Measurements from ENCODE around the gene P2RY8. TPM values are rescaled to one million over a fixed set of nuclear protein-coding genes. Genes with fewer than 3 reads are reported as not detected.

Gene P2RY8
- total and polyA plus RNA-seq, 10 of the 15 experiments (the other 5 are each of a cell fraction or from before 2014, with no cell fraction given): 2.0 to 64.4 (median 36.5) TPM

- TF ChIP-seq CHD1 (IDR thresholded peaks at IDR 0.05; ENCODE audit: low read depth, low read length) (peak; percentile 73; the same call in 1 of the 2 replicates), KAT2A (conservative IDR thresholded peaks at IDR 0.05; ENCODE audit: control insufficient read depth, low read depth, low read length) (no peak), EED (IDR thresholded peaks at IDR 0.05; ENCODE audit: low read depth) (peak; percentile 17; the same call in 1 of the 2 replicates), IKZF2 (IDR thresholded peaks at IDR 0.05) (peak; percentile 19 to 23; a peak in 2 of 4 replicates), STAT3 (IDR thresholded peaks at IDR 0.05; ENCODE audit: low read depth, low read length) (no peak), CBX3 (IDR thresholded peaks at IDR 0.05; ENCODE audit: borderline replicate concordance, low read depth) (no peak), CREB1 (IDR thresholded peaks at IDR 0.05; ENCODE audit: low read depth) (peak; percentile 91), E2F4 (IDR thresholded peaks at IDR 0.05; ENCODE audit: low read depth, low read length) (no peak), ZNF274 (IDR thresholded peaks at IDR 0.05; ENCODE audit: insufficient read depth, insufficient read length) (no peak), MXI1 (IDR thresholded peaks at IDR 0.05; ENCODE audit: low read depth, low read length) (peak; percentile 62), RFX5 (IDR thresholded peaks at IDR 0.05; ENCODE audit: low read depth, low read length) (no peak), POLR2A (IDR thresholded peaks at IDR 0.05; ENCODE audit: low read depth, low read length) (peak; percentile 77), MLLT1 (IDR thresholded peaks at IDR 0.05) (peak; percentile 91), SREBF2 (IDR thresholded peaks at IDR 0.05; ENCODE audit: low read length) (no peak), FOS (IDR thresholded peaks at IDR 0.05; ENCODE audit: borderline replicate concordance, extremely low read depth, insufficient read length) (no peak)
- TF ChIP-seq, protein P1, sequence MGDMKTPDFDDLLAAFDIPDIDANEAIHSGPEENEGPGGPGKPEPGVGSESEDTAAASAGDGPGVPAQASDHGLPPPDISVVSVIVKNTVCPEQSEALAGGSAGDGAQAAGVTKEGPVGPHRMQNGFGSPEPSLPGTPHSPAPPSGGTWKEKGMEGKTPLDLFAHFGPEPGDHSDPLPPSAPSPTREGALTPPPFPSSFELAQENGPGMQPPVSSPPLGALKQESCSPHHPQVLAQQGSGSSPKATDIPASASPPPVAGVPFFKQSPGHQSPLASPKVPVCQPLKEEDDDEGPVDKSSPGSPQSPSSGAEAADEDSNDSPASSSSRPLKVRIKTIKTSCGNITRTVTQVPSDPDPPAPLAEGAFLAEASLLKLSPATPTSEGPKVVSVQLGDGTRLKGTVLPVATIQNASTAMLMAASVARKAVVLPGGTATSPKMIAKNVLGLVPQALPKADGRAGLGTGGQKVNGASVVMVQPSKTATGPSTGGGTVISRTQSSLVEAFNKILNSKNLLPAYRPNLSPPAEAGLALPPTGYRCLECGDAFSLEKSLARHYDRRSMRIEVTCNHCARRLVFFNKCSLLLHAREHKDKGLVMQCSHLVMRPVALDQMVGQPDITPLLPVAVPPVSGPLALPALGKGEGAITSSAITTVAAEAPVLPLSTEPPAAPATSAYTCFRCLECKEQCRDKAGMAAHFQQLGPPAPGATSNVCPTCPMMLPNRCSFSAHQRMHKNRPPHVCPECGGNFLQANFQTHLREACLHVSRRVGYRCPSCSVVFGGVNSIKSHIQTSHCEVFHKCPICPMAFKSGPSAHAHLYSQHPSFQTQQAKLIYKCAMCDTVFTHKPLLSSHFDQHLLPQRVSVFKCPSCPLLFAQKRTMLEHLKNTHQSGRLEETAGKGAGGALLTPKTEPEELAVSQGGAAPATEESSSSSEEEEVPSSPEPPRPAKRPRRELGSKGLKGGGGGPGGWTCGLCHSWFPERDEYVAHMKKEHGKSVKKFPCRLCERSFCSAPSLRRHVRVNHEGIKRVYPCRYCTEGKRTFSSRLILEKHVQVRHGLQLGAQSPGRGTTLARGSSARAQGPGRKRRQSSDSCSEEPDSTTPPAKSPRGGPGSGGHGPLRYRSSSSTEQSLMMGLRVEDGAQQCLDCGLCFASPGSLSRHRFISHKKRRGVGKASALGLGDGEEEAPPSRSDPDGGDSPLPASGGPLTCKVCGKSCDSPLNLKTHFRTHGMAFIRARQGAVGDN (IDR thresholded peaks at IDR 0.05): peak; percentile 98
- TF ChIP-seq, protein P2, sequence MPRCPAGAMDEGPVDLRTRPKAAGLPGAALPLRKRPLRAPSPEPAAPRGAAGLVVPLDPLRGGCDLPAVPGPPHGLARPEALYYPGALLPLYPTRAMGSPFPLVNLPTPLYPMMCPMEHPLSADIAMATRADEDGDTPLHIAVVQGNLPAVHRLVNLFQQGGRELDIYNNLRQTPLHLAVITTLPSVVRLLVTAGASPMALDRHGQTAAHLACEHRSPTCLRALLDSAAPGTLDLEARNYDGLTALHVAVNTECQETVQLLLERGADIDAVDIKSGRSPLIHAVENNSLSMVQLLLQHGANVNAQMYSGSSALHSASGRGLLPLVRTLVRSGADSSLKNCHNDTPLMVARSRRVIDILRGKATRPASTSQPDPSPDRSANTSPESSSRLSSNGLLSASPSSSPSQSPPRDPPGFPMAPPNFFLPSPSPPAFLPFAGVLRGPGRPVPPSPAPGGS (IDR thresholded peaks at IDR 0.05; ENCODE audit: borderline replicate concordance, insufficient read depth, low read depth, low read length, poor library complexity, severe bottlenecking): peak; percentile 49
Observed at GRCh38 chrX:1481636-1482529, 55.1 kb downstream of the P2RY8 start (continued).
